ENCODE measurements around the gene GPRIN2.

- TF ChIP-seq SP1 (IDR thresholded peaks at IDR 0.05) = no peak
- TF ChIP-seq FOXA1 (IDR thresholded peaks at IDR 0.05) = no peak
- TF ChIP-seq BHLHE40 (IDR thresholded peaks at IDR 0.05; ENCODE audit: borderline replicate concordance) = no peak
- TF ChIP-seq NFRKB (IDR thresholded peaks at IDR 0.05) = no peak
- TF ChIP-seq ELF4 (IDR thresholded peaks at IDR 0.05) = no peak
- TF ChIP-seq FOXK2 (IDR thresholded peaks at IDR 0.05) = no peak
- no peak for TF ChIP-seq PKNOX1 (IDR thresholded peaks at IDR 0.05)
- no peak for TF ChIP-seq TARDBP (IDR thresholded peaks at IDR 0.05)
- TF ChIP-seq HDGF (IDR thresholded peaks at IDR 0.05; ENCODE audit: borderline replicate concordance) = no peak
- TF ChIP-seq SUZ12 (IDR thresholded peaks at IDR 0.05) = no peak
Measured at GRCh38 chr10:46523119-46523961, 33.1 kb downstream of the GPRIN2 start.

Measured in HEK293T (cell line).